ENCODE data around the gene FARP1. TPM values are rescaled to one million over a fixed set of nuclear protein-coding genes. Genes with fewer than 3 reads are reported as not detected.

The FARP1 gene
- total RNA-seq, 4 donors from 2014 or later = 11.0 to 27.2 (median 13.6) TPM

DNA sequence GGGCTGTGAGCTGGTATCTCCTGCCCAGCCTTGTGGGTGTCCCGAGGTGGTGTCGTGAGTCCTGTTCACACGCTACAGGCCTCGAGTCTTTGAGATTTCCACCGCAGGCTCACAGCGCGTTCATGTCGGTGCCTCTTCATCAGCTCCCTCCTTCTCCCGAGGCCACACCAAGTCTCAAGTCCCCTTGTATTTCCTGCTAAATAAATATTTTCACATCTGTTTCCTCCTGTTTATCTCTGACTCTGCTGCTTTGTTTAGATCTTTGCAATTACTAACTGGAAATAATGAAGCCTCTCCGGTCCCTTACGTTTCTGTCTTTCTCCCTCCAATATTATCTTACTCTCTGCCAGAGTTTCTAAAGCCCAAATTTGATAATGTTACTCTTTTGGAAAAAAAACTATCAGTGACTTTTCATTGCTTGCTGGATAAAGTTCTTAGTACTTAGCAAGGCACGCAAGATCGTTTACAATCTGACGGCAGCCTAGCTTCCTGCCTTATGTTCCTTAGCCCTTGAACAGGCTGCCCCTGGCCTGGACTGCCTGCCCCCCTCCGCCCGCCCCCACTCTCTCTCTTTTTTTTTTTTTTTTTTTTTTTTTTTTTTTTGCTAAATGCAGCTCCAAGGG lies 164.7 kb downstream of the FARP1 start:
- WGBS = 68% methylated on average over 16 of the region's 16 CpGs
- Histone ChIP-seq H3K4me1 (peaks cover 6% of the 10 kb centered on the region), H3K27me3 (no peaks in the 10 kb centered on the region), H3K4me3 (no peak overlapping the region), H3K9me3 (no peaks in the 10 kb centered on the region), H3K27ac (no peak overlapping the region), H3K36me3 (no peaks in the 10 kb centered on the region)
- TF ChIP-seq EP300 (IDR thresholded peaks at IDR 0.05) (no peak), CTCF (IDR thresholded peaks at IDR 0.05) (no peak), POLR2A (IDR thresholded peaks at IDR 0.05) (no peak), POLR2AphosphoS5 (IDR thresholded peaks at IDR 0.05) (no peak)
- no peak for DNase-seq (ENCODE audit: low spot score in 2 of 2)

- DNase-seq (ENCODE audit: low spot score in 2 of 2) = no peak
- WGBS = 84% methylated on average over 20 of the region's 20 CpGs
- H3K27me3 ChIP-seq = no peaks in the 10 kb centered on the region
- no peak overlapping the region for H3K4me3 ChIP-seq
- H3K27ac ChIP-seq = no peak overlapping the region
- peaks cover 6% of the 10 kb centered on the region for H3K4me1 ChIP-seq
- no peak for TF ChIP-seq CTCF (IDR thresholded peaks at IDR 0.05)
- TF ChIP-seq POLR2AphosphoS5 (IDR thresholded peaks at IDR 0.05) = no peak
- TF ChIP-seq EP300 (IDR thresholded peaks at IDR 0.05) = no peak
- no peak for TF ChIP-seq POLR2A (IDR thresholded peaks at IDR 0.05)
- no peaks in the 10 kb centered on the region for H3K36me3 ChIP-seq
- no peaks in the 10 kb centered on the region for H3K9me3 ChIP-seq
Measured at GRCh38 chr13:98308086-98308911, 165.4 kb downstream of the FARP1 start.

DNA sequence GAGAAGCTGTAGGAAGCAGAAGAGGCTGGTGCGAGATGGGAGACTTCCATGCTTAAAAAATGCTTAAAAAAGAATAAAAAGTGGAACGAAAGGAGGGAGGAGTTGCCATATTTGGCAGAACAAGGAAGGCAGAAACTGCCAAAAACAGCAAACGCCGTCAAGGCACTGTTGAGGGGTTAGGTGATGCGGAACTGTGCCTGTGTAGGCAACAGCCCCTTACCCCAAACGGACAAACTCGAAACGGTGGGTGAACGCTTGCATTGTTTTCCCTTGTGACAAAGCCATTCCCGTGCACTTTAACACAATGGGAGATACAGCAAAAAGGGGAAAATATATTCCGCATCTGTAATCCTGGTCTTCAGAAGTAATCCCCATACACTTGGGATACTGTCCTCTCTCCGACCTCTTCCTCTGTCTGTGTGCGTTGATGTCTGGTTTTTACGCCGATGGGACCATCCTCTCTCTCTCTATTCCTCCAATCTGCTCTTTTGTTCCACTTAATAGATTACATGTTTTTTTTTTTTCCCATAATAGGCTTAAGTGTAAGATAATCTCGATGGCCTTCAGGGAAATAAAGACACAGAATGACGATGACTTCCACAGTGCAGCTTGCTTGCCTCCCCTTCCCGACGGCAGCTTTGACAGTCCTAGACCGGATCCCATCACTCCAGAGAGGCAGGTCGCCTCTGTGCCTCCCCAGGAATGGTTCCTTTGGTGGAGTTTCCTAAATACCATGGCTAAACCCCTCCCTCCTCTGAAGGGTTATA lies 166.9 kb downstream of the FARP1 start:
- Histone ChIP-seq H3K36me3 (no peaks in the 10 kb centered on the region), H3K4me1 (peaks cover 6% of the 10 kb centered on the region)
- 87% methylated on average over 21 of the region's 21 CpGs for WGBS

GRCh38 chr13:98310485-98311199 lies 167.7 kb downstream of the FARP1 start:
- no peak overlapping the region for H3K4me3 ChIP-seq
- peaks cover 6% of the 10 kb centered on the region for H3K4me1 ChIP-seq
- no peak for TF ChIP-seq POLR2A (IDR thresholded peaks at IDR 0.05)
- no peaks in the 10 kb centered on the region for H3K27me3 ChIP-seq
- no peak for DNase-seq (ENCODE audit: low spot score in 2 of 2)
- 88% methylated on average over 2 of the region's 2 CpGs for WGBS
- no peak overlapping the region for H3K27ac ChIP-seq
- H3K9me3 ChIP-seq = no peaks in the 10 kb centered on the region
- no peaks in the 10 kb centered on the region for H3K36me3 ChIP-seq

More for the DNA sequence above, 166.9 kb downstream of the FARP1 start:
- Histone ChIP-seq H3K4me3 (no peak overlapping the region), H3K27me3 (no peaks in the 10 kb centered on the region), H3K9me3 (no peaks in the 10 kb centered on the region), H3K27ac (no peak overlapping the region)
- TF ChIP-seq POLR2AphosphoS5 (IDR thresholded peaks at IDR 0.05) (no peak), POLR2A (IDR thresholded peaks at IDR 0.05) (no peak), EP300 (IDR thresholded peaks at IDR 0.05) (no peak), CTCF (IDR thresholded peaks at IDR 0.05) (no peak)
- no peak for DNase-seq (ENCODE audit: low spot score in 2 of 2)

DNA sequence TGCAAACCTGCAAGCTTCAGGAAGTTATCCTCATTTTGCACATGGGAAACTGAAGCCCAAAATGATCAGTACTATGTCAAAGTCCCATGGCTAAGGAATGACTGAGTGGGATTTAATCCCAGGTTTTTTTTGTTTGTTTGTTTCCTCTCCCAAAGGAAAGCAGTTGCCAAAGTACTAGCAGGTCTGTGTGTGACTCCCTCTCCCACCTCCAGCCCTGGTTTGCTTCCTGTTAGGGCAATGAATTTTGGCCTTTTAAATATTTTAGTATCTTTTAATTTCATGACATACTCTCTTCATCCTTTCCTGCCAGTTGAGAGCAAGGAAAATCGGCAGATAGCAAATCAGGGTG lies 168.3 kb downstream of the FARP1 start:
- no peak overlapping the region for H3K4me3 ChIP-seq
- DNase-seq (ENCODE audit: low spot score in 2 of 2) = no peak
- H3K27ac ChIP-seq = no peak overlapping the region
- 85% methylated on average over 1 of the region's 1 CpG for WGBS
- H3K27me3 ChIP-seq = no peaks in the 10 kb centered on the region
- H3K9me3 ChIP-seq = no peaks in the 10 kb centered on the region
- TF ChIP-seq POLR2AphosphoS5 (IDR thresholded peaks at IDR 0.05) = no peak
- TF ChIP-seq POLR2A (IDR thresholded peaks at IDR 0.05) = no peak
- no peak for TF ChIP-seq EP300 (IDR thresholded peaks at IDR 0.05)
- TF ChIP-seq CTCF (IDR thresholded peaks at IDR 0.05) = no peak
- no peaks in the 10 kb centered on the region for H3K36me3 ChIP-seq
- peaks cover 6% of the 10 kb centered on the region for H3K4me1 ChIP-seq

Data from suprapubic skin (tissue), 4 donors.